ENCODE data around the gene CALHM1. TPM values are rescaled to one million over a fixed set of nuclear protein-coding genes. Genes with fewer than 3 reads are reported as not detected.

The CALHM1 gene
- total and polyA plus RNA-seq, 2 experiments from 2014 or later: 0.11 TPM; not detected in 1

GRCh38 chr10:103472005-103472404 lies 13.3 kb upstream of the CALHM1 start:
- no peaks in the 10 kb centered on the region for H3K79me2 ChIP-seq (replicated peaks; ENCODE audit: insufficient read depth)
- no peak overlapping the region for H3K27ac Mint-ChIP-seq
- H3K4me2 ChIP-seq: no peak overlapping the region; the same call in 1 of the 2 replicates
- no peaks in the 10 kb centered on the region for H3K9me3 Mint-ChIP-seq
- H3K36me3 ChIP-seq (ENCODE audit: insufficient read depth): no peaks in the 10 kb centered on the region
- ATAC-seq (no peak), DNase-seq (ENCODE audit: low spot score) (no peak)
- no peaks in the 10 kb centered on the region for H3K4me1 ChIP-seq (ENCODE audit: insufficient read depth)
- H2AFZ ChIP-seq: peak overlapping the region; percentile 85; the same call in 1 of the 2 replicates
- no peak for TF ChIP-seq REST (IDR thresholded peaks at IDR 0.05; ENCODE audit: unreplicated experiment)
- TF ChIP-seq JUNB (IDR thresholded peaks at IDR 0.05; ENCODE audit: unreplicated experiment): no peak
- no peak for TF ChIP-seq ZNF114 (CRISPR knock-in tag; IDR thresholded peaks at IDR 0.05)
- no peak for TF ChIP-seq NANOG (IDR thresholded peaks at IDR 0.05; ENCODE audit: borderline replicate concordance)
- no peak for TF ChIP-seq EZH2 (IDR thresholded peaks at IDR 0.05; ENCODE audit: low read depth, unreplicated experiment)
- no peak for TF ChIP-seq STAT1 (IDR thresholded peaks at IDR 0.05; ENCODE audit: unreplicated experiment)
- no peaks in the 10 kb centered on the region for H3K27me3 ChIP-seq (ENCODE audit: insufficient read depth)
- H3K9me2 ChIP-seq (ENCODE audit: insufficient read depth): no peaks in the 10 kb centered on the region
- H4K20me1 ChIP-seq (replicated peaks; ENCODE audit: insufficient read depth): no peaks in the 10 kb centered on the region
- no peaks in the 10 kb centered on the region for H3F3A ChIP-seq (replicated peaks; ENCODE audit: low read depth)
- peaks cover 31% of the 10 kb centered on the region for H3K4me1 Mint-ChIP-seq
- no peak overlapping the region for H3K4me3 Mint-ChIP-seq
- no peak overlapping the region for H3K4me3 ChIP-seq
- H3K36me3 Mint-ChIP-seq (ENCODE audit: low read depth): no peaks in the 10 kb centered on the region
- peaks cover 19% of the 10 kb centered on the region for H3K27me3 Mint-ChIP-seq (ENCODE audit: insufficient read depth, low read depth, poor library complexity)
- no peak overlapping the region for H3K27ac ChIP-seq (ENCODE audit: low read depth)

GRCh38 chr10:103470761-103471653 lies 12.3 kb upstream of the CALHM1 start:
- Mint-ChIP-seq H3K36me3 (ENCODE audit: low read depth) (no peaks in the 10 kb centered on the region), H3K9me3 (no peaks in the 10 kb centered on the region), H3K4me1 (peaks cover 24% of the 10 kb centered on the region), H3K4me3 (no peak overlapping the region), H3K27me3 (ENCODE audit: insufficient read depth, low read depth, poor library complexity) (peaks cover 19% of the 10 kb centered on the region), H3K27ac (peak overlapping the region; percentile 60; the same call in 1 of the 2 replicates)
- Histone ChIP-seq H3K4me2 (no peak overlapping the region; the same call in 1 of the 2 replicates), H3K27ac (ENCODE audit: low read depth) (no peak overlapping the region), H3K36me3 (ENCODE audit: insufficient read depth) (no peaks in the 10 kb centered on the region), H2AFZ (peak overlapping the region; percentile 85), H4K20me1 (replicated peaks; ENCODE audit: insufficient read depth) (no peaks in the 10 kb centered on the region), H3K4me1 (ENCODE audit: insufficient read depth) (no peaks in the 10 kb centered on the region), H3K4me3 (no peak overlapping the region), H3K9me2 (ENCODE audit: insufficient read depth) (no peaks in the 10 kb centered on the region), H3K27me3 (ENCODE audit: insufficient read depth) (no peaks in the 10 kb centered on the region), H3F3A (replicated peaks; ENCODE audit: low read depth) (no peaks in the 10 kb centered on the region), H3K79me2 (replicated peaks; ENCODE audit: insufficient read depth) (no peaks in the 10 kb centered on the region)
- ATAC-seq: peak; percentile 71
- DNase-seq (ENCODE audit: low spot score): no peak
- TF ChIP-seq ETS1 (IDR thresholded peaks at IDR 0.05) (no peak), NANOG (IDR thresholded peaks at IDR 0.05; ENCODE audit: borderline replicate concordance) (no peak), EZH2phosphoT487 (IDR thresholded peaks at IDR 0.05; ENCODE audit: unreplicated experiment) (no peak), CREB1 (CRISPR knock-in tag; IDR thresholded peaks at IDR 0.05; ENCODE audit: low read depth) (no peak), ZNF462 (CRISPR knock-in tag; IDR thresholded peaks at IDR 0.05) (no peak)
